NCI-H2196 (cell line): ENCODE data around the gene TPK1.

Source experiments
- DNase-seq: peaks from one replicate; lab custom pipeline; 2025; ENCODE audit not compliant: unreplicated experiment; lab: John Stamatoyannopoulos, UW

The TPK1 gene

DNA sequence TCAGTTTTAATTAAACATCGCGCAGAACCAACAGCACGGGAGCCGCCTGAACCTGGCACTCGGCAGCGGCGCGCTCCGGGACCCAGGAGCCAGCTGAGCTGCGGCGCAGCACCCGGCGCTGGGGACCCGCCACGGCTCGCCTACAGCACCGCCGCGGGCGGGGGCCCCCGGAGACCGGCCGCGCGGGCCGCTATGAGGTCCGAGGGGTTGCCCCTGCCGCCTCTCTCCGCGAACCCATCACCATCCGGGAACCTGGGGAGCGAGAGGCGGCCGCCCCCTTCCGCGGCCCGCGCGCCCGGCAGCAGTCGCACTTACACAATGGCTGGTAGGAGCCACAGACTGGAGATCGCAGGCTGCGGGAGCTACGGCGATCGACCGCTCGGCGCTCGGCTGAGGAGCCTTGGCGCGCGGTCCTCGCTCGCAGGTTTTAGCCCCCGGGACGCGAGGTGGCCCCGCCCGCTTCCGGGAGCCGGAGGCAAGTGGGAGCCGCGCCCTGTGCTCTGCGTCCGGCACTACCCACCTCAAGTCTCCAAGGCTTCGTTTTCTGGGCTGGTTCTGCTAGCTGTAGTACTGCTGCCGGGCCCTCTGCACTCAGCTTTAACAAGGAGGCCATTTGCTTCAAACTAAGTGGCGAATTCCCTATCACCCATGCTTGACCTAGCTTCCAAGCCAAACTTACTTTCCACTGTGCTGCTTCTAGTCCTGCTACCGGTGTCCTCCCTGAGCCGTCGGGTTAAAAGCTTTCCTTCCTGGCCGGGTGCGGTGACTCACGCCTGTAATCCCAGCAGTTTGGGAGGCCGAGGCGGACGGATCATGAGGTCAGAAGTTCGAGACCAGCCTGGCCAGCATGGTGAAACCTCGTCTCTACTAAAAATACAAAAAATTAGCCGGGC is at the start of gene TPK1:
Gene TPK1, minus strand, starts transcription at position 402 of the 893 bp plus-strand sequence. CDS start 451 bp downstream, outside the sequence.
- DNase-seq = peak; percentile 85

DNA sequence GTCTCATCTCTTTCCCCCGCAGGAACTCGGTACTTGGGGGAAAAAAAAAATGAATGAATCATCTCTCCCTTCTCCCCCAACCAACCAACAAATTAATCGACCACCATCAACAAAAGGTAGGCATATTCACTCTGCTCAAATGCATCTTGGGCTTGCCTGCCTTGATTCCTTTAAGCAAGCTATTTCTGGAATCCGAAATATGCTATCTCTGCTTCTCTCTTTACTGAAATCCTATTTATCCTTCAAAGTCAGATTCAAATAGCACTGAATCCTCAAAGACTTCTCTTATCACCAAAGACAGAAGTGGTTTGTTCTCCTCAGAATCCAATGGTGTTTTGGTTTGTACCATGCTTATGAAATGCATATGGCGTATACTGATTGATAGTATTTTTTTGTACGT is 49.6 kb upstream of the TPK1 start:
- DNase-seq = no peak

DNA sequence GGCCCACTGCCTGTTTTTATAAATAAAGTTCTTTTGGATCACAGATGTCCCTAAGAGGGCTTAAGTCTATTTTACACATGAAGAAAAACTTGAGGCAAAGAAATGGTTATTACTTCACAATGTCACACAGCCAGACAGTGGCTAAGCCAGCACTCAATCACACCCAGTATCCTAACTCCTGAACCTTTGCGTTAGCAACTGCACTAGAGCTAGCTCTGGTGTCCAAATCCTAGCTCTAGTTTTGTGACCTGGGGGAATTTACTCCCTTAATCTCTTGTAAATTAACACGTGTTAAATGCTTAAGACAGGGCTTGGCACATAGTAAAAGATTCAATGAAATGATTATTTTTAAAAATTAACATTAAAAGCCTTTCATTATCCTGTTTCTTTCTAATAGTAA is 49.0 kb upstream of the TPK1 start:
- no peak for DNase-seq

DNA sequence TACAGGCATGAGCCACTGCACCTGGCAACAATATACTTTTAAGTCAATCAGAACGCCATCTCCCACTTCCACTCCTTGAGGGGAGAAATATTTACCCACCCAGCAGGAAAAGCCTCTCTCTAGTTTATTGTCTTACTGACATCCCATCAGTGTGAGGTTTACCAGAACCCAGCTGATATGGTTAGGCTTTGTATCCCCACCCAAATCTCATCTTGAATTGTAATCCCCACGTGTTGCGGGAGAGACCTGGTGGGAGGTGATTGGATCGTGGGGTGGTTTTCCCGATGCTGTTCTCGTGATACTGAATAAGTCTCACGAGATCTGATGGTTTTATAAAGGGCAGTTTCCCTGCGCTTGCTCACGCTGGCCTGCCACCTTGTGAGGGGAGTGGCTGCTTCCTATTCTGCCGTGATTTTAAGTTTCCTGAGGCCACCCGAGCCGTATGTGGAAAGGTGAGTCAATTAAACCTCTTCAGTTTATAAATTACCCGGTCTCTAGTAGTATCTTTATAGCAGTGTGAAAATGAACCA is 37.5 kb upstream of the TPK1 start:
- DNase-seq = no peak

DNA sequence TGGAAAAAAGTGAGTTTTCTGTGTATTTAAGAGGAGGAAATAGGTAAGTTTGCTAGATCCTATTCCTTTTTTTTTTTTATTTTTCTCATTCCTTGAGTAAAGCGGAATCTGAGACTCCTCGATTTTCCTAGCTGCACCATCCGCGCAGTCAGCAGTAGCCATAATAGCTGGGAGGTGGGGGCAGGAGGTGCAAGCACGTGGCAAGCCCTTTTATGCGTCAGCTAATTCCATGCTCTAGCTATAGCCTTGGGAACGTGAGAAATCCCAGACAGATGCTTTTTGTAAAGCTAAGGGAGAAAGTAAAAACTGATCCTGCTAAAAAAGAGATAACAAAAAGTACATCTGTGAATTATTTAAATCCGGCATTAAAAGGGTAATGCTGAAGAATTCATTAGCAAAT is 33.2 kb upstream of the TPK1 start:
- DNase-seq = no peak

DNA sequence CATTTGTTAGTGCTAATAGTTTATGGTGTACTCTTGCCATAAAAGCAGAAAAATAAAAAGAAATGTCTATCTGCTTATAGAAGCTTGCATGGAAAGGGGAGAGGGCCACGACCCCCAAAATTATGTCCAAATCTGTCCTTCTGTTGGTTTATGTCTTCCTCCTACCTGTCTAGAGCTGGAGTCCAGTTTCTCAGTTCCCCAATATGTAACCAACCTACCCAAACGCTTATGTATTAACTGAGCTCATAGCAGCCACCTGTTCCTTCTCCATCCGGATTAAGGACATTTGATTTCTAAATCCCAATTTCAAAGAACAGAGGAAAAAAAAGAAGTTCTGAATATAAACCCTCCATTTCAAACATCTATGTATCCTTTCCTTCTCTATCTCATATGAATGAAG is 30.3 kb upstream of the TPK1 start:
- DNase-seq = no peak

DNA sequence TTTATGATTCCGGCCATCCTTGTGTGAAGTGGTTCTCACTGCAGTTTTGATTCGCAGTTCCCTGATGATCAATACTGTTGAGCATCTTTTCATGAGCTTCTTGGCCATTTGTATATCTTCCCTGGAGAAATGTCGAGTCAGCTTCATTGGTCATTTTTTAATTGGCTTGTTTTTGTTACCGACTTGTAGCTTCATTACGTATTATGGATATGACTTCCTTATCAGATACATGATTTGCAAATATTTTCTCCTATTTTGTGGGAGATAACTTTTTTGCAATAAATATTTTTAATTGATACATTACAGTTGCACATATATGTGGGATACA is 27.4 kb upstream of the TPK1 start:
- no peak for DNase-seq

DNA sequence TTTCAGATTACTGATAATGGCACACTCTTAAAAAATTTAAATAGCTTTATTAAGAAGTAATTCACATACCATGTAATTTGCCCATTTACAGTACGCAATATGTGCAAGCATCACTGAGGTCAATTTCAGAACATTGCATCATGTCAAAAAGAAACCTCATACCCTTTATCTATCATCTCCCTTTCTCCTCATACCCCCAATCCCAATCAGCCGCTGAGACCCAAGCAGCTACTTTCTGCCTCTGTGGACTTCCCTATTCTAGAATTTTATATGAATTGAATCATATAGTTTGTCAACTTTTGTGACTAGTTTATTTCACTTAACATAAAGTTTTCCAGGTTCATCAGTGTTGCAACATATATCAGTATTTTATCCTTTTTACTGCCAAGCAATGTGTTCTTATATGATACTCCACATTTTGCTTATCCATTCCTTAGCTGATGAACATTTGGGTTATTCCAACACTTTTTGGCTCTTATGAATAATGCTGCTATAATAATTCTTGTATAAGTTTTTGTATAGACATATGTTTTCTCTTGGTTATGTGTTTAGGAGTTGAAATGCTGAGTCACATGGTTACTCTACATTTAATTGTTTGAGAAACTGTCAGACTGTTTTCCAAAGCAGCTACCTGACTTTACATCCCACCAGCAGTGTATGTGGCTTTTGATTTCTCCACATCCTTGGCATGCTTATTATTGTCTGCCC is 26.9 kb upstream of the TPK1 start:
- DNase-seq = no peak

DNA sequence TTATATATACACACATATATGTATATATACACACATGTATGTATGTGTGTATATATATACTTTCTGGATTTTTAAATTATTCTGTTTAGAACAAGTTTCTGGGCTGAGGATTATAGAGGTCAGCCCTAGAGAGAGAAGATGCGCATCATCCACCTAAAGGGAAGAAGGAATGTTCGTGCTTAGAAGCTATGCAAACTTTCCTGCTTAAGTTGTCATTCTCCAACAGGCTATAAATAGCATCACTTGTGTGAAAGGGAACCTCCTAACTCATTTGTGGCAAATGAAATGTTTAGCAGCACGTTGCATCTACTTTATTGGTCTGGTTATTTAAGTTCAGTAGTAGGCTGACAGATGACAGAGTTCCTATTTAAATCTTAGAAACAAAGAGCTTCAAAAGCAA is 23.9 kb upstream of the TPK1 start:
- DNase-seq = no peak

DNA sequence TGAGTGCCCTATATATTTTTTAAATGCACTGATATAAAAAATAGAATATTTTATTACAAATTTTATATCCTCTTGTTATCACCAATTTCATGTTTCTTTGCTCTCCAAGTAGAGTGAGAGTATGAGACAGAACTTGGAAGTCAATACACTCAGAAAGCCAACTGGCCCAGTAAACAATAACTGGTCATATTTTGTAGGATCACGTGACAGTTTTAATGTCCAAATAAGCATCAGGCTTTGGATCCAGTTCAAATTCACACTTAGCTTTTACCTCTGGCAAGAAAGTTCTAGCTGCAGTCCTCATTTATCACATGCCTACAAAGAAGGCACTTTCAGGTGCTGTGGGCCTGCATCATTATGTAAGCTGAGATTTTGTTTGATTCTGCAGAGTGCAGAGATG is 21.6 kb upstream of the TPK1 start:
- no peak for DNase-seq

DNA sequence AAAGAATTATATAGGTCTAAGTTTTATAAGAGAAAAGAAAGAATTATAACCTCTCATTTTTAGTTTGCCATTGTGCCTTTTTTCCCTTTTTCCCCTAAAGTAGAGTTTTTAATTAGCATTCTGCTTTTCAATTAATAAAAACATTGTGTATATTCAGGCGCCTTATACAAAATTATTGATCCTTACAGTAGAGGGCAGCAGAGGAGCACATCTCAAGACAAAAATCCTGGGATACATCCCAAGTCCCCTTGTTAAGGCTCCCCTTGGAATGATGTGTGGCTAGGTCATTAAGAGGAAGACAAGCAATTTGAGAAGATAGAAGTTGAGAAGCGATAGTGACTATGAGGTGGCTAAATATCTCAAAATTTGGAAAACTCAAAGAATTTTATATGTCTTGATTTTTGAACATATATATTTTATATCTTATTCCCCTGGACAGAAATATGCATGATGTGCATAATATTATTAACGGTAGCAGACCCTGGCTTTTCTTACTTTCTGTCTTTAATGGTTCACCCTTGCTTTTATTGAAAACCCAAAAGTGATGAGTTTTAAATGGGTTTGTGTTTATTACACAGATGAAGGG is 19.1 kb upstream of the TPK1 start:
- peak; percentile 7 for DNase-seq

DNA sequence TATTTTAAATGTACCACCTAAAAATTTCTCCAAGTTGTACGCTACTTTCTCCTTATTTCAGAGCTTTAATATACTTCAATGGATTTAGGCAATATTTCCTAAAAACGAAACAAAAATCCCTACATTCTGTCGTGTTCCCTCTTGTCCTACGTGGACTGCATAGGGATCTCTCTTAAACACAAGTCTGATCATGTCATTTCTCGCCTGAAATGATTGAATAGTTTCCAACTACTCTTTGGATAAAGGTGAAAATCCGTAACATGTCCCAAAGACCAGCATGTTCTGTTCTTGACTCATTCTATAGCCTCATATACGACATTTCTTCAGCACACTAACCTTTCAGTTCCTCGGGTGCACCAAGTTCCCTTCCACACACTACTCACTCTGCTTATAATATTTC is 17.7 kb upstream of the TPK1 start:
- no peak for DNase-seq

DNA sequence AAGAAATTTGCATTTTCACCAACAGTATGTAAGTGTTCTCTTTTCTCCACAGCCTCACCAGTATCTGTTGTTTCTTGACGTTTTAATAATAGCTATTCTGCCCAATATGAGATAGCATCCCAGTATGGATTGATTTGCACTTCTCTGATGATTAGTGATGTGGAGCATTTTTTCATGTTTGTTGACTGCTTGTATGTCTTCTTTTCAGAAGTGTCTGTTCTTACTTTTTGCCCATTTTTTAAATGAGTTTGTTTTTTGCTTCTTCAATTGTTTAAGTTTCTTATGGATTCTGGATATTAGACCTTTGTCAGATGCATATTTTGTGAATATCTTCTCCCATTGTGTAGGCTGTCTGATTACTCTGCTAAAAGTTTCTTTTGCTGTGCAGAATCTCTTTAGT is 12.2 kb upstream of the TPK1 start:
- DNase-seq = no peak

DNA sequence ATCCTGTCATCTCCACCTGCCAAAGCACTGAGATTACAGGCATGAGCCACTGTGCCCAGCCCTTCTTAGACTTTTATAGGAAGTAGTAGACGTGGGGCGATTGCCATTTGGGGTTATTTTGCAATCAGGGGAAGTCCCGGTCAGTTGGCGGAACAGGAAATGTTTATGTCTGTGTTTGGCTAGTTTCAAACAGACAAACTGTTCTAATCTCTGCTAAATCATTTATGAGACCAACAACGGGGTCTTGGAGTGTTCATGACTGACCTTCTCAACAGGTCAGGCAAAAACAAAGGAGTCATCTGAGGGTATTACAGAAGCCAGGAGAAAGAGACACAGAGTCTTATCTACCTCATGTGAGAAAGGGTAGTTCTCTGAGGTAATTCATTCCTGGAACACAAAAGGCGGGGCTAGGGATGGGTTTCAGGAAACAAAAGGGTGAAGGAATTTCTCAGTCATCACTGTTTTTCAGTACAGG is 6.6 kb upstream of the TPK1 start:
- DNase-seq = no peak

DNA sequence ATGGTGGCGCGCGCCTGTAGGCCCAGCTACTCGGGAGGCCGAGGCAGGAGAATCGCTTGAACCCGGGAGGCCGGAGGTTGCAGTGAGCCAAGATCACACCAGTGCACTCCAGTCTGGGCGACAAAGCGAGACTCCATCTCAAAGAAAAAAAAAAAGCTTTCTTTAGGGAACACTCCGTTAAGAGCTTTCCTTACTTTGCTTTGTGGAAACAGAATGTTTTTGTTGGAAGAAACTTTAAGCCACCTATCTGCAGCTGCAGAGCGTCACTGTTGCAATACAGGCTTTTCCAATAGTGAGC is 641 bp upstream of the TPK1 start:
- DNase-seq = no peak

DNA sequence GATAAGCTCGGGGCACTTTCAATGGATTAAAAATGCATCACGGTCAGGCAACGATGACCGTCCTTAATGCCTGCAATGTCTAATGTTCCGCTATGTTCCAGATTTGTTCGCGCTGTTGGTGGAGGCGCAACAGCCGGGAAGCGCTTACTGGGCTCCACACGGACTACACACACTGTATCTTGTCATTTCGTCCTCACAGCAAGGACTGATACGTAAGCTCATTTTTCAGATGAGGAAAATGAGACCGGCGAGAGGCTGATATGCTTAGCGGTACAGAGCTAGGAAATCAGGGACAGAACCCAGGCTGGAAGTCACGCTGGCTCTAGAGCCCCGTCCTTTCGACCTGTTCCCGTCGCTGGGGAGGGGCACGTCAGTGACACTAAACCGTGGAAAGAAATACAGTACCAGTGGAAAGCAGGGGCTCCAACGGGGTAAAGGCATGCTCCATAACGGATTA is 670 bp downstream of the TPK1 start:
- DNase-seq = no peak

DNA sequence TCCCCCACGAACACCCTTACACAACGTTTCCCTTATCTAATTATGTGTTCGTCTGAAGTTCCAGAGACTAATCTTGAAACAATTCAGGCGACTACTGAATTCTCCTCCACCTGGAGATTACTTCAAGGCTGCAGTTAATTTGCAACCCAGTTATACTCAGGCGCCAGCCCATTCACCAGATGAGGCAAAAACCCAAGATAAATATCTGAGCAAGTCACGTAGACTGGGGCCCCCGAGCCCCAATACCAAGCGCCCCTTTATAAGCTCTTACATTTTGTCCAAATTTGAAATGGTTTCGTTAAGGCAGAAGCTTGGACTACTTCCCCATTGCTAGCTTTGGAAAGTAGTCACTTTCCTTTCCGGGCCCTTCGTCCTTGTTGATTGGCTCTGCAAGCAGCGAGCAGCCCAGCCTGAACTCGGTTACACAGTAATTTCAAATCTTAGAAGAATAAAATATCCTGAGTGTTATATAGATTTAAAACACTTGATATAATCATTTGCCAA is 1.2 kb downstream of the TPK1 start:
- no peak for DNase-seq

DNA sequence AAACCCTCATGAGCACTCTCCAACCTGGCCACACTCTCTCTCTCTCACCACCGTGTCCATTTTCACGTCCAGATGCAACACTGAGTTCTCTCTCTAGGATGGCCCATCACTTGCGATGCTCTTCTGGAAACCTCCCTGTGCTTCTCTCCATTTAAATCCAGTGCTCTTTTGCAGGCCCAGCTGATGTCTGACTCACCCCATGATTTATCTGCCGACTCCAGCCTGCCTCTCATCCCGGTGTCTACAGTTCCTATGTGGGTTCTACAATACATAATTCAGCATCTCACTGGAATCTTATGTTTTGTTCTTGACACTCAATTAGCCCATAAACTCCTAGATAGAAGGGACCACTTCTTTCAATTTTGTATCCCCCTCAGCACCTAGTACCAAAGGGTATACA is 5.0 kb downstream of the TPK1 start:
- no peak for DNase-seq

DNA sequence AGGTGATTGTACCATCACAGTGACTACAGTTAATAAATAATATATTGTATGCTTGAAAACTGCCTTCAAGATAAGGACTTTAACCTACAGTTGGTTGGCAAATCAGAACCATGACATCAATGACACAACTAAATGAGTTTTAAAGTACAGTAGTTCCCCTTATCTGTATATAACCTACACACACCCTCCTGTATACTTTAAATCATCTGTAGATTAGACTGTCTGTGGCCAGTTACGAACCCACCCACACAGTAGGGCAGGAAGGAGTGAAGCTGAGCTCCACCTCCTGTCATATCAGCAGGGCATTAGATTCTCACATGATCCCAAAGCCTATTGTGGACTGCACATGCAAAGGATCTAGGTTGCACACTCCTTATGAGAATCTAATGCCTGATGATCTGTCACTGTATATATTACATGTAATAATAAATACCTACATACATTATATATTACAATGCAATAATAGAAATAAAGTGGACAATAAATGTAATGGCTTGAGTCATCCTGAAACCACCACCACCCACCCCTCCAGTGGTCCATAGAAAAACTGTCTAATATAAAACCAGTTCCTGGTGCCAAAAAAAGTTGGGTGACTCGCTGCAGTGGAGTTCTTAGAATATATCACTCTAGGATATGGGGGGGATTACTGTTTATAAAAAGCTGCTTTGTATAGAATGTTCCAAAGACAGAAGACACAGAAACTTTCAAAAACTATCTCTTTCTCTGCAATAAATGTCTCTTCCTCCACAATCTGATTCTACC is 5.6 kb downstream of the TPK1 start:
- DNase-seq = no peak

DNA sequence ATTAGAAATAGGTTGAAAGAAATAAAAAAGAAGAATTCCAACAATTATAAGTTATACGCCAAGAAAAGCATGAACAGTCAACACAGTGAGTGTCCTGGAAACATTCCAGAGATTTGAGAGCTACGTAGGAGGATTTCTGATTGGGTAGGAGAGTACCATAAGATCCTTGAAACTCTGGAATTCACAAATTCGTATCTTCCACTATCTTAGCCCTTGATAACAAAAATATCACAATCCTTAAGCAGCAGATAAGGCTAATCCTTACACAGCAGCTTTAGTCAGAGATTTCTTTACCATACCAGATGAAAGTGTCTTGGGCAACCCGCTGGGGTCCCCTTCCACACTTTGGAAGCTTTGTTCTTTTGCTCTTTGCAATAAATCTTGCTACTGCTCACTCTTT is 8.2 kb downstream of the TPK1 start:
- DNase-seq = no peak

DNA sequence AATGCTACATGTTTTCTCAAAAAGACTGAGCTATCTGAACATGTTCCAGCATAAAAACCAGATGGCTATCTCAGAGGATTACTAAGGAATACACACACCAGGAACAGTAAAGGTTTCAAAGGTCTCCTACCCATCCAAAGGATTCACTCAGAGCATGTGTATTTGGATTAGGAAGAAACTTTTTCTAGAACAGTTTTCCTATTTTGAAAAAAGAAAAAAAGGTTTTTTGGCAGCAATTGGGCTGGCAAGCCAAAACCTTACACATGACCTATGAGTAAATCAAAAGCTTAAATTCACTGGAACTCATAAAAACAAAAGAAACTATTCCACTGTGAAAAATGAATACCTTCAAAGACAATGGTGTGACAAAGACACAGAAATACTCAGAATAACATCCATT is 9.6 kb downstream of the TPK1 start:
- no peak for DNase-seq
